HG02763 (cell line): ENCODE data around the gene MB.

Source experiments
- ATAC-seq: cut with Tn5 transposase; IDR thresholded peaks from one replicate; pipeline ENCODE4 v1.9.1; 2021; ENCODE audit warnings: mild to moderate bottlenecking, moderate library complexity; ENCODE audit not compliant: unreplicated experiment

MB gene

DNA sequence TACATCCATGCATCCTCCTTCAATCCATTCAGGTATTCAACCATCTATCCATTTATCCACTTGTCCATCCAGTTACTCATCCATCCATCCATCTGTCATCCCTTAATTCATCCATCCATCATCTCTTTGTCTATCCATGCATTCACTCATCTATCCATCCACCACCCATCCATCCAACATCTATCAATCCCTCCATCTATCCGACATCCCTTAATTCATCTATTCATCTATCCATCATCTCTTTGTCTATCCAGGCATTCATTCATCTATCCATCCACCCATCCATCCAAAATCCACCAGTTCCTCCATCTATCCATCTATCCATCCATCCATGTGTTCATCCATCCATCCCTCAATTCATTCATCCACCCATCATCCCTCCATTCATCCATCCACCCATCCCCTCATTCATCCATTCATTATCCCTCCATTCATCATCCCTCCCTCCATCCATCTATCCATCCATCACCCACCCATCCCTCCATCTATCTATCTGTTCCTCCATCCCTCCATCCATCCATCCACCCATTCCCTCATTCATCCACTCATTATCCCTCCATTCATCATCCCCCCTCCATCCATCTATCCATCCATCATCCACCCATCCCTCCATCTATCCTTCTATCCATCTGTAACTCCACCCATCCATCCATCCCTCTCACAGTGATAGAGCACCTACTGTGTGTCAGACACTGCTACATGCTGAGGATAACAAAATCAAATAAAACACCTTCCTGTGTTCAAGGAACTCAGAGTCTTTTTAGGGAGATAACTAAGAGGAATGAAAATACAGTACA is 1.5 kb upstream of the MB start:
- ATAC-seq, result no peak

DNA sequence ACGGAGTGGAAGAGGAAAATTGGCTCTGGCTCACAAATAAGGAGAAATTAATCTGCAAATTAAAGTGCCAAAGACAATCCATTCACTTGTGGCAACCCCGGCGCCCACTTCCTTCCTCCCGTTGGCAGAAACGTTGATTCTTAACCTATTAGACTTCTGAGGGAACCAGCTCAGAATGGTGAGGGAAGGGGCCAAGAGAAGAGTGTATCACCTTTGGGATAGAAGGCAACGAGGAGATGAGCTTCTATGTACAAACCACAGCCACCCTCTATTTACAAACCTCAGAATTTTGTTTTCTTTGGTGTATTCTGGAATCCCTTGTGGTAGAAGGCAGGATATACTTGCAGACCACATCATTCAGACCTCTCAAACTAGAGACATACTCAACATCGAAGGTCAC is 1.1 kb downstream of the MB start:
- no peak for ATAC-seq

DNA sequence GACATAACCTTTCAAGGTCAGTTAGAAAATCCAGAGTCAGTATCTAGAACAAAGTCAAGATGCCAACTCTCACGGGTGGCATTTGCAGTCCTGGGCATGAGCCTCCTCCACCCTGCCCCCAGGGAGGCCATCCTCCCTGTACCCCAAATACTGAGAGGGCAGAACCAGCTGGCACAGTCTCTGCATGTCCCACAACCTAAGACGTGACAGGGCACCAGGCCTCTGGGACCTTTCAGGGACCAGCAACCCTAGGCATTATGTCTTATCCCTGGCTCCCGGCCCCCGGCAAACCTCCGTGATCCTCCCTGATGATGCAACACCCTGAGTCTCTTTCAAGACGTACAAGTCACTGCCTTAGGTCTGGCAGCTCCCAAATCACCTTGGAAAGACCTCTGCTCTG is 2.0 kb downstream of the MB start:
- no peak for ATAC-seq

DNA sequence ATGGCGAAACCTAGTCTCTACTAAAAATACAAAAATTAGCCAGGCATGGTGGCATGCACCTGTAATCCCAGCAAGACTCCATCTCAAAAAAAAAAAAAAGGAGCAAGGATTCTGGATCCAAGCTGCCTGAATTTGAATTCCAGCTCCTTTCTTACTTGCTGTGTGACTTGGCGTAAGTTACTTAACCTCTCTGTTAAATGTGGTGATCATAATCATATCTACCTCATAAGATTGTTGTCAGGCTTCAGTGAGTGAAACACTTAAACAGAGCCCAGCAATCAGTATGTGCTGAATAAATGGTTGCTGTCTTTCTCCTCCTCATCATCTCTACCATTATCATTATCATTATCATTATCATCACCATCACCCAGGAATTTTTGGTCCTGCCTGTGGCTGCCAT is 2.7 kb downstream of the MB start:
- no peak for ATAC-seq

DNA sequence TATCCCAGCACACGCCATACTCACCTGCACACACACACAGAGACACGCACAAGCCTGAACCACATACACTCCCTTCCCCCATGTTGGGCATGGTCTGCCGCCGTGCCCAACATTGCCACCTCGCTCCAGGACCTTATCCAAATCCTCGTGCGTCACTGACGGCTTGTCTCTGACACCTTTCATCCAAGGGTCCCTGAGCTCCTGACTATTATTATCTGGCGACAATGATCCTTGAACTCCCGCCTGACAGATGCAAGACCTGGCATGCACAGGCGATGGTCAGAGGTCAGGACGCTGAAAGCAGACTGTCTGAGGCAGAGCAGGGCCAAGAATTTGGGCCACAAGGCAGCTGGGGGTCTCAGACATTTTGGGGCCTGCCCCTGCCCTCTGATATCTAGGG is 4.2 kb downstream of the MB start:
- no peak for ATAC-seq

DNA sequence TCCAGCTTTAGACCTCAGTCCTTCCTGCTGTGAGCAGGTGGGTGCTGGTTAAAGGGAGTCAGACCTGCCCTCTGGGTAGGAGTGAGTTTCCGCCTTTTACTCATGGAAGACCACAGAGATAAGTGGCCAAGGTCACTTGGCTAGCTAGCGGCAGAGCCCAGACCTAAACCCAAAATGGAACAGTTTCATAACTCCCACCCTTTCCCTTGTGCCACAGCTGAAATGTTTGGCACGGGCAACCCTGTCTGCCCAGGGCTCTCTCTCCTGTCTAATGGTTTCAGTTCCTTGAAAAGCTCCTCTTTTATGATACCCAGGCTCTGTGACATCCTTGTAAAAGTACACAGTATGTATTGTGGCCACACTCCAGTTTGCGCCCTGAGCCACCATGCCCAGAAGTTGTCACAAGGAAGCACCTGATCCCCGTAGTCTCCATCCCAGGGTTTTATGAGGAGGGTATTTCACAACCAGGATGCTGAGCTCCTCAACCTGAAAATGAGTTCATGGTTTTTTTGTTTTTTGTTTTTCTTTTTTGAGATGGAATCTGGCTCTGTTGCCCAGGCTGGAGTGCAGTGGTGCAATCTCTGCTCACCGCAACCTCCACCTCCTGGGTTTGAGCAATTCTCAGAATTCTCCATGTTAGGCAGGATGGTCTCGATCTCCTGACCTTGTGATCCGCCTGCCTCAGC is 5.1 kb downstream of the MB start:
- ATAC-seq, result no peak

DNA sequence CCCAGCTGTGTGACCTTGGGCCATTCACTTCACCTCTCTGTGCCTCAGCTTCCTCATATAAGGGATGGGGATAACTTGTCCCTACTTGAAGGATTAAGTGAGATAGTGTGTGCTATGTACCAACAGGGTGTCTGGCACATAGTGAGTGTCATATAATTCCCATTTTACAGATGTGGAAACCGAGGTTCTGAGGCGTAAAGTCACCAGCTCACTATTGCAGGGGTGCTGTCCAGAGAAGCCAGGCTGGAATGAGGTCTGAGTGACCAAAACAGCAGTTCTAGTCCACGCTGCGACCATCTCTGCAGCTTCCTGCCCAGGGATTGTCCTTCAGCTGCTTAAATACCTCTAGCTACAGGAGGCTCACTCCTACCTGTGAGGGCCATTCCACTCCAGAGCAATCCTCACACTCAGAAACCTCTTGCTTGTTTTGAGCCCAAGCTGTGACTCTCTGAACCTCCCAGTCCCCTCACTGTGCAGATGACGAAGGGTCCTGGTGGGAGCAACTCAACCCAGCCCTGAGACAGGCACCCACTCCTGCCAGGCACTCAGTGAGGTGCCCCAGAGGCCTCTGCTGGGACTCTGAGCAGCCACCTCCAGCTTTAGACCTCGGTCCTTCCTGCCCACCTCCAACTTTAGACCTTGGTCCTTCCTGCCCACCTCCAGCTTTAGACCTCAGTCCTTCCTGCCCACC is 5.8 kb downstream of the MB start:
- ATAC-seq, result no peak

DNA sequence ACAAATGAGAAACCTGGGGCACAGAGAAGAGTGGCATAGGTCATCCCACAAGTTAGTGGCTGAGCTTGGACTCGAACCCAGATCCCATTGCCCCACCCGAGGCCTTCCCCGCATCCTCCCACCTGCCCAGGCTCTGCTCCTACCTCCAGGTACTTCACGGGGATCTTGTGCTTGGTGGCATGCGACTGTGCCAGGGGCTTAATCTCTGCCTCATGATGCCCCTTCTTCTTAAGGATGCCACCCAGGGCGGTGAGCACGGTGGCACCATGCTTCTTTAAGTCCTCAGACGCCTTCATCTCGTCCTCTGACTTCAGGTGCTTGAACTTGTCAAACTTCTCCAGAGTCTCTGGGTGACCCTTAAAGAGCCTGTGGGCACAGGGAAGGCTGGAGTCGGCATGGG is 6.4 kb downstream of the MB start:
- no peak for ATAC-seq

DNA sequence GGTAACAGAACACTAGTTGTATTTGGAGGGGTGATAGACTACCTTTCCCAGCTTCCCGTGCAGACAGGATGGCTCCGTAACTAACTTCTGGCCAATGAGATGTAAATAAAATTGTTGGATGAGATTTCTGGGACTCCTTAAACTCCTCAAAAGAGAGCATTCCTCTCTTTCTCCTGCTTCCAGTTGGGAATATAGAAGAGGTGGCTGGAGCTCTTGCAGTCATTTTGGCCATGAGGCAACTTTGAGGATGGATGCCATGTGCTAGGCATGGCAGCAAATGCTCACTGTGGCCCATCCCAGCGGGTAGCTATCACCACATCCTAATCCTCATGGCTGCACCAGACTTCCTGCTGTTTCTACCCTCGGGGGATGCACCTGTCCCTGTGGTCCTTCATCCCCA is 7.4 kb downstream of the MB start:
- no peak for ATAC-seq

DNA sequence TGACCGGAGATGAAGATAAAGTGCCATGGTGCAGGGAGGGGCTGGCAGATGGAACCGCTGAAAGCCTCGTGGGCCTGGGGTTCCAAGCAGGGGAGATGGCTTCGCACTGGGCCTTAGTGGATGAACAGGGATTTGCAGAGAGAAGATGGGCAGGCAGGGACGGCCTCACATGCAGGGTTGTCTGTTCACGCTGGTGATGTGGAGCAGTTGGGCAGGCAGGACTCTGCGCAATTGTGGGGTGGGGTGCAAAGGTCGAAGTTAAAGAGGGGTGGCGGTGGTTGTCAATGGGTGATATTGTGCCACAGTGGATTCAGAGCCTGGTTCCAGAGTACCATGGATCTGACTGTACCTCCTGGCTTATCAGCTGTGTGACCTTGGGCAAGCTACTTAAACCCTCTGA is 7.9 kb downstream of the MB start:
- no peak for ATAC-seq

DNA sequence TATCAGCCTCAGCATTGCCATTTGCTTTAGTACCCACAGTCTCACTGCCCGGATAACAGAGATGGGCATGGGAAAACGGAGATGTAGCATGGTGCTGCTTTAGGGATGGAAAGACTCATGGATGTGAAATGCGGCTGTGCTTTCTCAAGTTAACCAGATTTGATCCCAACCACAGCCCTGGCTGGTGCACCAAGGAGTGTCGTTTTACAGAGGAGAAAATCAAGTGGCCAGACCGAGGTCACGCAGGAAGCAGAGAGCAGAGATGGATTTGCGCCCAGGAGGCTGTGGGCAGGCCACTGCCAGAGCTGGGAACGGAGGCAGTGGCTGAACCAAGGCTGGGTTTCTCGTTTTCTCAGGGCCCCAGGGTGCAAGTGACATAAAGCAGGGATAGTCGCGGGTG is 9.0 kb downstream of the MB start:
- ATAC-seq, result no peak

DNA sequence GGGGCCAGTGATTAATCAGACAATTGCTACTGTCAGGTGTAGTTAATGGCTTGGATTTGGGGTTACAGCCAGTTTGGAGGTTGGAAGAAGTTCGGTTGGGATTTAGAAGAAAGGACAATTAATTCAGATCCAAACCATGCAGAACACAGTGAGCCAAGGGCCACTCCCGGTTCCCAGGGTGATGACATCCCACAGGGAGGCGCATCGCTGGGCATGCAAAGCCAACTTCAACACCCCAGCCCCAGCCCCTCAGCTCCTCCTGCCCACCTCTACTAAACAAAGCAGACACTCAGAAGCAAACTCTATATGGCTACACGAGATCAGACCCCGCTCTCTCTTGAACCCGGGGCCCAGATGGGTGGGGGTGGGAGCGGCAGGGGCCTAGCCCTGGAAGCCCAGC is 10.2 kb downstream of the MB start:
- no peak for ATAC-seq

DNA sequence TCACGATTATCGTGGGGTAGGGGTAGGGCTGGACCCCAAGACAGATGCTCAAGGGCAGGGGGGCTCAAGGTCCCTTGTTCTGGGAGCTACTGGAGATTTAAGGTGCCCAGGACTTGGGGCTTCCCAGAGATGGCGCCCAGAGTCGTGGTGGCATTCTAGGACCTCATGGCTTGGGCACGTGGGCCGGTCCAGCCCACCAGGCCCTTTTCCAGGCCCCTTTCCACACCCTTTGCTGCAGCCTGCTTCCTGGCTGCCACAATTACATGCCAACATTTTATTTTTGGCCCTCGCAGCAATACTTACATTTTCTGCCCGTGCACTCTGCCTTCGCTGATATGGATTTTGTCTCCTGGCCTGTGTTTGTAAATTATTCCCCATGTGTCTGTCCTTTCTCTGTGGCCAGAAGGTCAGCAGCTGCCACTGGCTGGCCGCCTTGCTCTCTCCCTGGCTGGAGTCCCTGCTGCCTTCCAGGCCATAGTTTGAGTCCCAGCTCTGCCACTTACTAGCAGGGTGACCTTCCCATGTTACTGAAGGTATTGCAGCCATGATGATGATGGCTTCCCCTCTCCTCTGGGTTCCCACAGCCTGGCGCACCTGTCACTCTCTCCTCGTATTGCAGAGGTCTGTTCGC is 11.2 kb downstream of the MB start:
- no peak for ATAC-seq

DNA sequence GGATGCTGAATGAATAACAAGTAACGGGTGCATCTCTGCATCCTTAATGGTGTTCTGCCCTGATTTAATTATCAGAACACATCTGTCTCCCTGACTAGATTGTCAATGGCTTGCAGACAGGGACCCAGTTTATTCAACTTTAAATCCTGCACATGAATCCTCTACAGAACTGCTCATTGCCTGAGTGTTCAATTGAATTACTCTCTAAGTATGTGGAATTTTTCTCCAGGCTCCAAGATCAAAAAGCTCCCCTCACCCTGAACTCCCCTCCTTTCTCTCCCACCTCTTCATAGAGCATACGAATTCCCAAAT is 11.8 kb downstream of the MB start:
- no peak for ATAC-seq

DNA sequence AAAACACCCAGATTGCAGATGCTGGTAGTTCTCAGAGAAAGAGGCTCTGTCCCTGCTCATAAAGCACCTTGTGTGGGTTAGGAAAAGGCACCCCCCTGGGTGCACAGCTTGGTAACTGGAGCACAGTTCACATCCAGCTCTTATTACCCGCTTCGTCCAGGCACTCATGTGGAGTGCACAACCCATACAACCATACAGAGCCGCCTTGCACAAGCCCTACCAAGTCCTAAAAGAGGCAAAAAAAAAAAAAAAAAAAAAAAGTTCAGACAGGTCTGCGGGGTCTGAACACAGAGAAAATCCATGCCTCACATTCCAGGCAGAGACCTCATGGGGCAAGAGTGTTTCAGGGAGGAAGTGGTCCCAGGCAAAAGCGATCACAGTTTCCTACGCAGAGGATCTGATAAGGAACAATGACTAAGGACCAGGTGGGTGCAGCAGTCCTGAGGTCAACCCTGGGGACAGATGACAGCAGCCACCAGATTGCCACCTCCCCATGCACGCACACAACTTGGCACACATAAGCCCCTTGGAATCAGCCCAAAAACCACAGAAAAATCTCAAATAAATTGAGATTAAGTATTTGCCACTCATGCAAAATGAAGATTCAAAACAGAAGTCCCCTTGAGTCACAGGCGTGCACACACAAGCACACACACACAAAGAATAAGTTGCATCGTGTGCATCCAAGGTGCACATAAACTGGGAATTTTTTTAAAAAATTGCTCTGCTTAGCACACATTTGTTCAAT is 12.3 kb downstream of the MB start:
- ATAC-seq, result no peak

DNA sequence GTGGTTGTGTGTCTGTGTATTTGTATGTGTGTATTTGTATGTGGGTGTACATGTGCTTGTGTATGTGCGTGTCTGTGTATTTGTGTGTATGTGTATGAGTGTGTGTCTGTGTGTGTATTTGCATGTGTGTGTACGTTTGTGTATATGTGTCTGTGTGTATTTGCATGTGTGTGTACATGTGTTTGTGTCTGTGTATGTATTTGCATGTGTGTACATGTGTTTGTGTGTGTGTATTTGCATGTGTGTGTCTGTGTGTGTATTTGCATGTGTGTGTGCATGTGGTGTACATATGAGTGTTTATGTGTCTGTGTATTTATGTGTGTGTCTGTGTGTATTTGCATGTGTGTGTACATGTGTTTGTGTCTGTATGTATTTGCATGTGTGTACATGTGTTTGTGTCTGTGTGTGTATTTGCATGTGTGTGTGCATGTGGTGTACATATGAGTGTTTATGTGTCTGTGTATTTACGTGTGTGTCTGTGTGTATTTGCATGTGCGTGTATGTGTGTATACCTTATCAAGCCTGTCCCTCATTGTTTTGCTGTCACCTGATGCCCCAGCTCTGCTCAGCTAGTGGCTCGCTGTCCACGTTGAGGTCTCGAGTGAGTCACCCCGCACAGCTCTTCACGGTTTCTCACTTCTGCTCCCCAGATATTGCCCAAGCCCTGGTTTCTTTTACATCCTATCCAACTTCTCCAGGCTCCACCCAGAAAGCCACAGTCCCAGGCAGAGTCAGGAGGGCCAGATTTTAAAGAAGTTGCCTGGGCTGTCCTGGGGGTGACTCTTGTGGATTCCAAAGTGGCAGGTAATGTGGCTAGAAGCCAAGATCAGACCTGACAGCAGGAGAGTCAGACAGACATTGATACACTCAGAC is 15.2 kb downstream of the MB start:
- no peak for ATAC-seq

DNA sequence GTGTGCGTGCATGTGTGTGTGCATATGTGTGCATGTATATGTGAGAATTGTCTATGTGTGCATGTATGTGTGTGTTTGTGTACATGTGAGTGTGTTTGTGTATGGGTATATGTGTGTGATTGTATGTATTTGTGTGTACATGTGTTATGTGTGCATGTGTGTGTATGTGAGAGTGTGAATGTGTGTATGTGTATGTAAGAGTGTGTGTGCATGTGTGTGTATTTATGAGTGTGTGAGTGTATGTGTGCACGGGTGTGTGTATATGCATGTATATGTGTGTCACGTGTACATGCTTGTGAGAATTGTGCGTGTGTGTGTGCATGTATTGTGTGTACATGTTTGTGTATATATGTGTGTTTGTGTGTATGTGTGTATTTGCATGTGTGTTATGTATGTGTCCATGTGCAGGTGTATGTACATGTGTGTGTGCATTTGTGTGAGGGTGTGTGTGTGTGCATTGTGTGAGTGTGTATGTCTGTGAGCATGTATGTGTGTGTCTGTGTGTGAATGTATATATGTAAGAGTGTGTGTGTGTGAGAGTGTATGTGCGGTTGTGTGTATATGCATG is 16.0 kb downstream of the MB start:
- ATAC-seq, result no peak

DNA sequence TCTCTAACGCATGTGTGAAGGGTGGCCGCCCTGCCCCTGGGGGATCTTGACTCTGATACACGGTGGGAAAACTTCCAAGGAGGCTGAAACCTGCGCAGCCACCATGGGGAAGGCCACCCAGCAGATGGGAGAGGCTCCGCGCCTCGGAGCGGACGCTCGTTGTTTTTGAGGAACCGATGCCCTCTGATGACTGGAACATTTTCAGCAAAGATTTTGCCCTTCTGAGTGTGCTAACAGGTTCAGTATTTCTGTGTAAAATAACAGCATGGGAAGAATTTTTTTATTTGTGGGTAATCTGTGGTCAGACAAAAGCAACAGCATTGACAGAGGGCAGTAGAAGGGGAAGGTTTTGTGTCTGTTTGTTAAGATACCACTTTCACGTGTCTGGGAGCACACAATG is 16.7 kb downstream of the MB start:
- no peak for ATAC-seq

DNA sequence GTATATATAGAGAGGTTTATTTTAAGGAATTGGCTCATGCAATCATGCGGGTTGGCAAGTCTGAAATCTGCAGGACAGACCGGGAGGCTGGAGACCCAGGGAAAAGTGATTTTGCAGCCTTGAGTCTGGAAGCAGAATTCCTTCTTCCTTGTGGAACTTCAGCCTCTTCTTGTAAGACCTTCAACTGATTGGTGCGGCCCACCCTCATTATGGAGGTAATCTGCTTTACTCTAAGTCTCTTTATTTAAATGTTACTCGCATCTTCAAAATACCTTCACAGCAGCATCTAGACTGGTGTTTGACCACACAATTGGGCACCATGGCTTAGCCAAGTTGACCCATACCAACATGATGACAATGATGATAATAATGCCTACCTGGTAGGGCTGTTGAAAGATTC is 17.8 kb downstream of the MB start:
- ATAC-seq, result no peak

DNA sequence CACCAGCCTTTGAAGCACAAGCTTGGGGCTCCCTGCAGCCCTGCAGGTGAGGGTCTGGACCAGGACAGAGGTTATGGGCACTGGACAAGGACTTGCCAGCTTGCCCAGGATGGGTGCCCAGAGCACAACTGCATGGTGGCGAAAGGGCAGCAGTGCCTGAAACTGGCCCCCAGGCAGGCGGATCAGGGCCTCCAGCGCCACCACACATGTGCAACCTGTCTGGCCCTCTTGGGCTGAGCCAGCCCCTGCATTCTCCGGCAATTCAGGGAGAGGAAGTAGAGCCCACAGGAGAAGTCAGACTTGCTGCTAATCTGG is 18.8 kb downstream of the MB start:
- no peak for ATAC-seq
